Fibroblast of lung (primary cell): ENCODE data around the gene CLSTN1.

Experiments used
- EZH2 ChIP-seq: IDR thresholded peaks from 2 replicates; pipeline ENCODE4 v1.5.1; 2012; ENCODE audit warnings: low read length, control low read depth, mild to moderate bottlenecking; ENCODE audit errors: missing control alignments
- TF ChIP-seq, protein P1 (sequence below), 2 donors: IDR thresholded peaks in 1 of 2; conservative IDR thresholded peaks in 1 of 2; 1 replicate in 1 of 2; 2 replicates in 1 of 2; pipeline ENCODE4 v1.5.1; 2011 to 2012; ENCODE audit warnings: low read length in 2 of 2, control low read depth in 1 of 2, inconsistent platforms in 1 of 2, low read depth in 1 of 2, mild to moderate bottlenecking in 1 of 2

- TF ChIP-seq EZH2, result no peak
- TF ChIP-seq, protein P1, sequence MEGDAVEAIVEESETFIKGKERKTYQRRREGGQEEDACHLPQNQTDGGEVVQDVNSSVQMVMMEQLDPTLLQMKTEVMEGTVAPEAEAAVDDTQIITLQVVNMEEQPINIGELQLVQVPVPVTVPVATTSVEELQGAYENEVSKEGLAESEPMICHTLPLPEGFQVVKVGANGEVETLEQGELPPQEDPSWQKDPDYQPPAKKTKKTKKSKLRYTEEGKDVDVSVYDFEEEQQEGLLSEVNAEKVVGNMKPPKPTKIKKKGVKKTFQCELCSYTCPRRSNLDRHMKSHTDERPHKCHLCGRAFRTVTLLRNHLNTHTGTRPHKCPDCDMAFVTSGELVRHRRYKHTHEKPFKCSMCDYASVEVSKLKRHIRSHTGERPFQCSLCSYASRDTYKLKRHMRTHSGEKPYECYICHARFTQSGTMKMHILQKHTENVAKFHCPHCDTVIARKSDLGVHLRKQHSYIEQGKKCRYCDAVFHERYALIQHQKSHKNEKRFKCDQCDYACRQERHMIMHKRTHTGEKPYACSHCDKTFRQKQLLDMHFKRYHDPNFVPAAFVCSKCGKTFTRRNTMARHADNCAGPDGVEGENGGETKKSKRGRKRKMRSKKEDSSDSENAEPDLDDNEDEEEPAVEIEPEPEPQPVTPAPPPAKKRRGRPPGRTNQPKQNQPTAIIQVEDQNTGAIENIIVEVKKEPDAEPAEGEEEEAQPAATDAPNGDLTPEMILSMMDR (conservative IDR thresholded peaks at IDR 0.05 in 1 of 2, IDR thresholded peaks at IDR 0.05 in 1 of 2; ENCODE audit: low read depth in 1 of 2, low read length in 2 of 2), result no peak
Measured at GRCh38 chr1:9700340-9700739, 123.4 kb downstream of the CLSTN1 start.
